ENCODE measurements around the gene POTEH. TPM values are rescaled to one million over a fixed set of nuclear protein-coding genes. Genes with fewer than 3 reads are reported as not detected.
"Not testable (repeated sequence)": the region's sequence is repeated elsewhere in the genome, so short reads cannot be mapped to it uniquely, and the experiment has no call there.

The POTEH gene
- total RNA-seq, 4 donors from 2014 or later = not detected

DNA sequence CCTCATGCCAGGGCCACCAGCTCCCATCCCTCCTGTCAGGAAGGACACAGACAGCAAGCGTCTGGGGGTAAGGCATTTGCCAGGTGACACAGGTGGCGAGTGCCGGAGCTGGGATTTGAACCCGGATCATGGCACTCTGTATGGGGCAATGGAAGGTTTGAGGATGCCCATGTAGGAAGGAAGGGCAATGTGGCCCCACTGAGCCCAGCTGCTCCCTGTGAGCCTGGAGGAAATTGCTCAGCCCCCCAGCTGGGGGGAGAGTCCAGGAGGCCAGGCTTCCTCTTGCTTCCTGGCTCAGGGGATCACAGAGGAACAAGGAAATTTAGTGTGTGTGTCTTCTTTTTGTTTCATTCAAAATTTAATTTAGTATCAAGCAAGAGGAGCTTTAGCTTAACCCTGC is 2.1 kb upstream of the POTEH start:
- H3K27ac ChIP-seq; H3K9me3 ChIP-seq; H3K36me3 ChIP-seq; H3K4me1 ChIP-seq; H3K27me3 ChIP-seq; intact Hi-C loops (cut with DNase I; ENCODE audit: low total_unique reads); H3K4me3 ChIP-seq; DNase-seq: not testable (repeated sequence)

DNA sequence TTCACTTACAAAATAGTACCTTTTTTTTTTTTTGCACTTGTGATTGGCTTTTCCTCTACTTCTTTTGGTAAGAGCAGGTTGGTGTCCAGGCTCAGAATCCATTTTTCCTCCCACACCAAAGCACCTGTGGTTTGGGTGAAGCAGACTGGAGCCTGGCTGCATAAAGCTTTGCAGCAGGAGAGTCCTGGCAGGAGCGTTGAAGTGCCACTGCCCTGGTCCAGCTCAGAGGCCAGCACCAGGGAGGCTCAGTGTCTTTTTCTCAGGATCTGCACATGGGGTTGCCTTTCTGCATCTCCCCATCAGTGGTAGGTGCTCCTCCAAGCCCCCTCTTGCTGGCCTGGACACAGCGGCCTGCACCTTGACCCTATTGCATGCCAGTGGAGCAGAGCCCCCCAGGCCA is 1.7 kb upstream of the POTEH start:
- H3K36me3 ChIP-seq; intact Hi-C loops (cut with DNase I; ENCODE audit: low total_unique reads); H3K4me1 ChIP-seq; H3K9me3 ChIP-seq; H3K27me3 ChIP-seq; H3K27ac ChIP-seq; H3K4me3 ChIP-seq; DNase-seq: not testable (repeated sequence)

DNA sequence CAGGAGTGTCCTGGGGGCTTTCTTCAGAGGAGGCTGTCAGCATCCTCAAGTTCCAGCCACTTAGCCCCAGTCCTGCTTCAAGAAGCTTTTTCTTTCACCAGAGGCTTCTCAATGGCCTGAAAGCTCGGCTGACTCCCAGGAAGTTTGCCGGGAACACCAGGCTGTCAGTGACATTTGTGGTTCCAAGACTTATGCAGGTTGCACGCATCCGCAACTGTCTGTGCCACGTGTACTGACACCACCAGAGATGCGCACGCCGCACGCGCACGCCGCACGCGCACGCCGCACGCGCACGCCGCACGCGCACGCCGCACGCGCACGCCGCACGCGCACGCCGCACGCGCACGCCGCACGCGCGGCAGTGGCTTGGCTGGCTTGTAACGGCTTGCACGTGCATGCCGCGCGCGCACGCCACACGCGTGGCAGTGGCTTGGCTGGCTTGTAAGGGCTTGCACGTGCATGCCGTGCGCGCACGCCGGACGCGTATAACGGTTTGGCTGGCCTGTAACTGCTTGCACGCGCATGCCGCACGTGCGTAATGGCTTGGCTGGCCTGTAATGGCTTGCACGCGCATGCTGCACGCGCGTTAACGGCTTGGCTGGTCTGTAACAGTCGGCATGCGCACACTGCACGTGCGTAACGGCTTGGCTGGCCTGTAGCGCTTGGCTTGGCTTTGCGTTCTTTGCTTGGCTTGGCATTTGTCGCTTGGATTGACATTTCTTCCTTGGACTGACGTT is 646 bp upstream of the POTEH start:
- H3K9me3 ChIP-seq; H3K27ac ChIP-seq; DNase-seq; H3K4me1 ChIP-seq; H3K4me3 ChIP-seq; intact Hi-C loops (cut with DNase I; ENCODE audit: low total_unique reads); H3K36me3 ChIP-seq; H3K27me3 ChIP-seq: not testable (repeated sequence)

DNA sequence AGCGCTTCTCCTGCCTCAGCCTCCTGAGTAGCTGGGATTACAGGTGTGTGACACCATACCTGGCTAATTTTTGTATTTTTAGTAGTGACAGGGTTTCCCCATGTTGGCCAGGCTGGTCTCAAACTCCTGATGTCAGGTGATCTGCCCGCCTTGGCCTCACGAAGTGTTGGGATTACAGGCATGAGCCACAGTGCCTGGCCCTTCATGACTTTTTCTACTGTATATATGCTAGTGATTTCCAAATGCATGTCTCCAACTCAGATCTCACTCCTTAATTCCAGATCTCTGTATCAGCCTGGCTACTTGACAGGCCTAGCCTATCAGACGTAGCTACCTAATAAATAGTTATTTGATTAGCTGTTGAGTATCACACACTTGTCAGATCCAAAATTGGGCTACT is 23.8 kb downstream of the POTEH start:
- H3K36me3 ChIP-seq; H3K4me1 ChIP-seq; H3K27ac ChIP-seq; H3K9me3 ChIP-seq; intact Hi-C loops (cut with DNase I; ENCODE audit: low total_unique reads); H3K27me3 ChIP-seq; DNase-seq; H3K4me3 ChIP-seq: not testable (repeated sequence)

DNA sequence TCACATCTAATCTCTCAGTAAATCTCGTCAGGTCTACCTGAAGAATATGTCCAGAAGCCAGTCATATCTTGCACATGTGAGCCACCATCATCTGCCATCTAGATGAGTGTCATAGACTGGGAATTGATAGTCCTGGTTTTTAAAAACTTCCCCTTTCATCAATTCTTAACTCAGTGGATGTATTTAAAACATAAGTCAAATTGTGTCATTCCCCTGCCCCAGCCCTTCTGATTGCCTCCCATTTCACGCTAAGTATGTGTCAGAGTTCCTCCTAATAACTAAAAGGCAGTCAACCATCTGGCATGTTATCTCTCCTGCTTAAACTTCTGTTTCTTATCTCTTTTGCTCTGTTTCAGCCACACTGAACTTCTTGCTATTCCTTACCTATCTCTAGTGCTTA is 24.3 kb downstream of the POTEH start:
- H3K9me3 ChIP-seq; H3K4me3 ChIP-seq; H3K4me1 ChIP-seq; H3K36me3 ChIP-seq; H3K27me3 ChIP-seq; DNase-seq; H3K27ac ChIP-seq; intact Hi-C loops (cut with DNase I; ENCODE audit: low total_unique reads): not testable (repeated sequence)

DNA sequence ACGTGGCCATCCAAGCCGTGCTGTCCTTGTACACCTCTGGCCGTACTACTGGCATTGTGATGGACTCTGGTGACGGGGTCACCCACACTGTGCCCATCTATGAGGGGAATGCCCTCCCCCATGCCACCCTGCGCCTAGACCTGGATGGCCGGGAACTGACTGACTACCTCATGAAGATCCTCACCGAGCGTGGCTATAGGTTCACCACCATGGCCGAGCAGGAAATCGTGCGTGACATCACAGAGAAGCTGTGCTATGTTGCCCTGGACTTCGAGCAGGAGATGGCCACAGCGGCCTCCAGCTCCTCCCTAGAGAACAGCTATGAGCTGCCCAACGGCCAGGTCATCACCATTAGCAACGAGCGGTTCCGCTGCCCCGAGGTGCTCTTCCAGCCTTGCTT is 32.1 kb downstream of the POTEH start:
- H3K4me3 ChIP-seq; DNase-seq; intact Hi-C loops (cut with DNase I; ENCODE audit: low total_unique reads); H3K9me3 ChIP-seq; H3K36me3 ChIP-seq; H3K27ac ChIP-seq; H3K27me3 ChIP-seq; H3K4me1 ChIP-seq: not testable (repeated sequence)

DNA sequence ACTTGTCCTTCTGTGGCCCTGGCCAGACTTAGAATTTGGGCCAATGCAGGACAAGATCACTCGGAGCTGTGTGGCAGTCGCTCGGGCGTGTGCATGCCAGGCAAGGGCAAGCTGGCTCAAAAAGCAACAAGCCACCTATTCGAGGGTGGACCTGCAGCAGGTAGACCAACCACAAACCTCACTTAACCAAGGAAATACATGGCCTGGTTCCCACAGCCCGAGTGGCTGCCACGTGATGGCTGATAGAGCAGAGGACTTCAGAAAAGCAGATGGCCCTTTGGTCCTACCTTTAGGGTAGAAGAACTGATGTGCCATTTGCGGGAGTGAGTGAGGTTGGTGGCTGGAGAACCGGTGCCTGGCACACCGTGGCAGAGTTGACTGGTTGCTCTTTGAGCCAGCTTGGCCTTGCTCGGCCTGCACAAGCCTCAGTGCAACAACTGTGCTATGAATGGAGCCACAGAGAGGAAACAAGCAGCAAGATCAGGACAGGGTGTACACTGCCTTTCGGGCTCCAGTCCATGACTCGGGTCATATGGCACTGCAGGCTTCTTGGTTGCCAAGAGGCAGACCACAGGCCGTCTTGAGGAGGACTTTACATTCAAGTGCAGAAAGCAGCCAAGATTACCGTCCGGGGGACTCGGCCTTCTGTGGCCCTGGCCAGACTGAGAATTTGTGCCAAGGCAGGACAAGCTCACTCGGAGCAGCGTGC is 39.5 kb downstream of the POTEH start:
- H3K36me3 ChIP-seq; DNase-seq; H3K27ac ChIP-seq; intact Hi-C loops (cut with DNase I; ENCODE audit: low total_unique reads); H3K27me3 ChIP-seq; H3K9me3 ChIP-seq; H3K4me3 ChIP-seq; H3K4me1 ChIP-seq: not testable (repeated sequence)

DNA sequence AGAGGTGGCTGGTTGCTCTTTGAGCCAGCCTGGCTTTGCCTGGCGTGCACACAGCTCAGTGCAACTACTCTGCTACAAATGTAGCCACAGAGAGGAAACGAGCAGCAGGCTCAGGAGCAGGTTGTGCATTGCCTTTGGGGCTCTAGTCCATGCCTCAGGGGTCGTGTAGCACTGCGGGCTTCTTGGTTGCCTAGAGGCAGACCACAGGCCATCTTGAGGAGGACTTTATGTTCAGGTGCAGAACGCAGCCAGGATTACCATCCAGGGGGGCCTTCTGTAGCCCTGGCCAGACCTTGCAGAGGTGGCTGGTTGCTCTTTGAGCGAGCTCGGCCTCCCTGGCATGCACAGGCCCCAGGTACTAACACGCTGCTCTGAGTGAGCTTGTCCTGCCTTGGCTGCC is 41.2 kb downstream of the POTEH start:
- H3K9me3 ChIP-seq; H3K27ac ChIP-seq; H3K36me3 ChIP-seq; H3K4me1 ChIP-seq; DNase-seq; intact Hi-C loops (cut with DNase I; ENCODE audit: low total_unique reads); H3K4me3 ChIP-seq; H3K27me3 ChIP-seq: not testable (repeated sequence)

DNA sequence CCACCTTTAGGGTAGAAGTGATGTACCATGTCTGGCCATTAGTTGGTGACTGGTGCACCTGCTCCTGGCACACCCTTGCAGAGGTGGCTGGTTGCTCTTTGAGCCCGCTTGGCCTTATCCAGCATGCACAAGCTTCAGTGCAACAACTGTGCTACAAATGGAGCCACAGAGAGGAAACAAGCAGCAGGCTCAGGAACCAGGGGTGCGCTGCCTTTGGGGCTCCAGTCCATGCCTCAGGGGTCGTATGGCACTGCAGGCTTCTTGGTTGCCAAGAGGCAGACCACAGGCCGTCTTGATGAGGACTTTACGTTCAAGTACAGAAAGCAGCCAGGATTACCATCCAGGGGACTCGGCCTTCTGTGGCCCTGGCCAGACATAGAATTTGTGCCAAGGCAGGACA is 44.6 kb downstream of the POTEH start:
- H3K36me3 ChIP-seq; H3K4me1 ChIP-seq; H3K27ac ChIP-seq; H3K4me3 ChIP-seq; H3K9me3 ChIP-seq; intact Hi-C loops (cut with DNase I; ENCODE audit: low total_unique reads); H3K27me3 ChIP-seq; DNase-seq: not testable (repeated sequence)

DNA sequence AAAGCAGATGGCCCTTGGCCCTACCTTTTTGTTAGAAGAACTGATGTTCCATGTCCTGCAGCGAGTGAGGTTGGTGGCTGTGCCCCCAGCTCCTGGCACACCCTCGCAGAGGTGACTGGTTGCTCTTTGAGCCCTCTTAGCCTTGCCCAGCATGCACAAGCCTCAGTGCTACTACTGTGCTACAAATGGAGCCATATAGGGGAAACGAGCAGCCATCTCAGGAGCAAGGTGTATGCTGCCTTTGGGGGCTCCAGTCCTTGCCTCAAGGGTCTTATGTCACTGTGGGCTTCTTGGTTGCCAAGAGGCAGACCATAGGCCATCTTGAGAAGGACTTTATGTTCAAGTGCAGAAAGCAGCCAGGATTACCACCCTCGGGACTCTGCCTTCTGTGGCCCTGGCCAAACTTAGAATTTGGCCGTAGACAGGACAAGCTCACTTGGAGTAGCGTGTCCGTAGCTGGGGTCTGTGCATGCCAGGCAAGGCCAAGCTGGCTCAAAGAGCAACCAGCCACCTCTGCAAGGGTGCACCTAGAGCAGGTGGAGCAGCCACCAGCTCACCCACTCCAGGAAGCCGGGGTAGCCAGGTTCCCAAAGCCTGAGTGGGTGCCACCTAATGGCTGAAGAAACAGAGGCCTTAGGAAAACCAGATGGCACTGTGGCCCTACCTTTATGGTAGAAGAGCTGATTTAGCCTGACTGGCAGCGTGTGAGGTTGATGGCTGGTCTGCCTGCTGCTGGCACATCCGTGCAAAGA is 48.5 kb downstream of the POTEH start:
- H3K27ac ChIP-seq, DNase-seq, H3K4me3 ChIP-seq: not testable (repeated sequence)

DNA sequence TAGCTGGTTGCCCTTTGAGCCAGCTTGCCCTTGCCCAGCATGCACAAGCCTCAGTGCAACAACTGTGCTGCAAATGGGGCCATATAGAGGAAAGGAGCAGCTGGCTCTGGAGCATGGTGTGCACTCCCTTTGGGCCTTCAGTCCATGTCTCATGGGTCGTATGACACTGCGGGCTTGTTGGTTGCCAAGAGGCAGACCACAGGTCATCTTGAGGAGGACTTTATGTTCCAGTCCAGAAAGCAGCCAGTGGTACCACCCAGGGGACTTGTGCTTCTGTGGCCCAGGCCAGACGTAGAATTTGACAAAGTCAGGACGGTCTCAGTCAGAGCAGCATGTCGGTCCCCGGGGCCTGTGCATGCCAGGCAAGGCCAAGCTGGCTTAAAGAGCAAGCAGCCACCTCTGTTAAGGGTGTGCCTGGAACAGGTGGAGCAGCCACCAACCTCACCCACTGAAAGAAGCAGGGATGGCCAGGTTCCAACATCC is 49.1 kb downstream of the POTEH start:
- H3K9me3 ChIP-seq; H3K4me3 ChIP-seq; DNase-seq; H3K36me3 ChIP-seq; intact Hi-C loops (cut with DNase I; ENCODE audit: low total_unique reads); H3K27ac ChIP-seq; H3K4me1 ChIP-seq; H3K27me3 ChIP-seq: not testable (repeated sequence)

More for the DNA sequence above, 48.5 kb downstream of the POTEH start:
- intact Hi-C loops (cut with DNase I; ENCODE audit: low total_unique reads); H3K4me1 ChIP-seq; H3K36me3 ChIP-seq; H3K9me3 ChIP-seq; H3K27me3 ChIP-seq: not testable (repeated sequence)

DNA sequence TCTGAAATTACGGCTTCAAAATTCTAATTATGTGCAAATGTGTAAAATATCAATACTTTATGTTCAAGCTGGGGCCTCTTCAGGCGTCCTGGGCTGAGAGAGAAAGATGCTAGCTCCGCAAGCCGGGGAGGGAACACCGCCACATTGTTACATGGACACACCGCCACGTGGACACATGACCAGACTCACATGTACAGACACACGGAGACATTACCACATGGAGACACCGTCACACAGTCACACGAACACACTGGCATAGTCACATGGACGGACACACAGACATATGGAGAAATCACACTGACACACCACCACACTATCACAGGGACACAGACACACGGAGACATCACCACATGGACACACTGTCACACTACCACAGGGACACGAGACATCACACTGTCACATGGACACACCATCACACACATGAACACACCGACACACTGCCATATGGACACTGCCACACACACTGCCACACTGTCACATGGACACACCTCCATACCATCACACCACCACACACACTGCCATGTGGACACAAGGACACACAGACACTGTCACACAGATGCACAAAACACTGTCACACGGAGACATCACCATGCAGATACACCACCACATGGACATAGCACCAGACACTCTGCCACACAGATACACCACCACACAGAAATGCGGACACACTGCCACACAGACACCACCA is 58.0 kb downstream of the POTEH start:
- intact Hi-C loops (cut with DNase I; ENCODE audit: low total_unique reads); DNase-seq; H3K4me3 ChIP-seq; H3K27me3 ChIP-seq; H3K27ac ChIP-seq; H3K4me1 ChIP-seq; H3K36me3 ChIP-seq; H3K9me3 ChIP-seq: not testable (repeated sequence)
